HG02870 (cell line): ENCODE data around the gene DALRD3.

Source experiments
- ATAC-seq: cut with Tn5 transposase; IDR thresholded peaks from one replicate; pipeline ENCODE4 v1.9.1; 2021; ENCODE audit warnings: mild to moderate bottlenecking, moderate library complexity; ENCODE audit not compliant: unreplicated experiment

Gene DALRD3, protein sequence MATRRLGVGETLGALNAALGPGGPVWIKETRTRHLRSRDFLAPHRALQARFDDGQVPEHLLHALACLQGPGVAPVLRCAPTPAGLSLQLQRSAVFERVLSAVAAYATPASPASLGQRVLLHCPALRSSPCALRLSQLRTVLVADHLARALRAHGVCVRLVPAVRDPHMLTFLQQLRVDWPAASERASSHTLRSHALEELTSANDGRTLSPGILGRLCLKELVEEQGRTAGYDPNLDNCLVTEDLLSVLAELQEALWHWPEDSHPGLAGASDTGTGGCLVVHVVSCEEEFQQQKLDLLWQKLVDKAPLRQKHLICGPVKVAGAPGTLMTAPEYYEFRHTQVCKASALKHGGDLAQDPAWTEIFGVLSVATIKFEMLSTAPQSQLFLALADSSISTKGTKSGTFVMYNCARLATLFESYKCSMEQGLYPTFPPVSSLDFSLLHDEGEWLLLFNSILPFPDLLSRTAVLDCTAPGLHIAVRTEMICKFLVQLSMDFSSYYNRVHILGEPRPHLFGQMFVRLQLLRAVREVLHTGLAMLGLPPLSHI

DNA sequence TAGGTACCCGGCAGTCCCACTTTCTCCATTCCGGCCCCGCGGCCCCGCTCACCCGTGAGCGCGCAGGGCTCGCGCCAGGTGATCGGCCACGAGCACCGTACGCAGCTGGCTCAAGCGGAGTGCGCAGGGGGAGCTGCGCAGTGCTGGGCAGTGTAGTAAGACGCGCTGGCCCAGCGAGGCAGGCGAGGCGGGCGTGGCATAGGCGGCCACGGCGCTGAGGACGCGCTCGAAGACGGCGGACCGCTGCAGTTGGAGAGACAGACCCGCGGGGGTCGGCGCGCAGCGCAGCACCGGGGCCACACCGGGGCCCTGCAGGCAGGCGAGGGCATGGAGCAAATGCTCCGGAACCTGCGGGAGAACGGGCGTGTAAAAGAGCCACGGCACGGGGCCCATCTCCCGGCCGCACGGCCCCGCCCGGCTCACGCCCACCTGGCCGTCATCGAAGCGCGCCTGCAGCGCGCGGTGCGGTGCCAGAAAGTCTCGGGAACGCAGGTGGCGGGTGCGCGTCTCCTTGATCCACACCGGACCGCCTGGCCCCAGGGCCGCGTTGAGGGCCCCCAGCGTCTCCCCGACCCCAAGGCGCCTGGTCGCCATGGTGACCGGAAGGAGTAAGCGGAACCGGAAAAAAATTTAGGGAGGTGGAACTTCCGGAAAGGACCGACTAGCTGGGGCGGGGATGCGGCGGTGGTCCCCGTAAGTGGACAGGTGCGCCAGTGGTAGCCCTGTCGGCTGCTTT, at the start of gene DALRD3:
DALRD3 (minus strand) TSS at position 610 of the 736 bp plus-strand sequence; CDS start at position 594, 16 bp downstream.
- ATAC-seq, result no peak

DNA sequence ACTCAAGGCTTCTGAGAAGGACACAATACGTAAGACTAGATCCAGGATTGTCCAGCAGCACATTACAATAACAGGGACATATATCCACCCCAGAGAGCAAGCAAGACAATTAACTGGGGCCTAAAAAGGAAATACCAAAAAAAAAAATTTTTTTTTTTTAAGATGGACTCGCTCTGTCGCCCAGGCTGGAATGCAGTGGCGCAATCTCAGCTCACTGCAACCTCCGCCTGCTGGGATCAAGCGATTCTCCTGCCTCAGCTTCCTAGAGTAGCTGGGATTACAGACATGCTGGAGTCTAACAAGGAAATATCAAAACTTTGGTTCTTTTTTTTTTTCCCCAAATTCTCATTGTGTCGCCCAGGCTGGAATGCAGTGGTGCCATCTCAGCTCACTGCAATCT, 39.6 kb upstream of the DALRD3 start:
- no peak for ATAC-seq

DNA sequence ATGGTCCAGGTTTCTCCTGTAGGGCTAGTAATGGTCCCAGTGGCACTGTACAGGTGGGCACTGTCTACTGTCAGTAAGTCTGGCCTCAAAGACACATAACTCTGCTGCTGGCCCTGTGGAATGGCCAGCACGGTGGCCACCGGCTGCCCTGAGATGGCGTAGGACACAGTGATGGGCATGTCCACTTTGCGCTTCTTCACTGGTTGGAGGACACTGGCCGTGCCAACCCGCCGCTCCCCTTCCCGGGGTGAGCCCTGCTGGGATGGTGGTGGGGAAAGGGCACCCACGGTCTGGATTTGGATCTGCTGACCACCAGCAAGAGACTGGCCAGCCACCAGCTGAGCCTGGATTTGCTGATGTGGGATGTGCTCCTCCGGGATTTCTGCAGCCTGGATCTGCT, 38.9 kb upstream of the DALRD3 start:
- ATAC-seq, result no peak

DNA sequence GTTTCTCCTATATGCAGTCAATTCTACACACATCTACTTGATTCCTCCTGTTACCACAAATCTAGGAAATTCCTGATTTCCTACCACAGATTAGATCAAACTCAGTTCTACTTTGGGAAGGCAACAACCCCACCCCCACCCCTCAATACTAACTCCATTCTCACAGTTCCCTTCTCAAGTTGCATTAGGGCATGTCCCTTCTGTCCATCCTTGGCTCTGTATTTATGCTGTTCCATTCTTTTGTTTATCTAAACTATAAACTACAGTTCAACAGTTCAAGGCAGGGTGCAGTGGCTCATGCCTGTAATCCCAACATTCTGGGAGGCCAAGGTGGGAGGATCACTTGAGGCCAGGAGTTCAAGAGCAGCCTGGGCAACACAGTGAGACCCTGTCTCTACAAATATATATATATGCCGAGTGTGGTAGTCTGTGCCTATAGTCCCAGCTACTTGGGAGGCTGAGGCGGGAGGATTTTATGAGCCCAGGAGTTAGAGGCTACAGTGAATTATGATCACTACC, 36.0 kb upstream of the DALRD3 start:
- no peak for ATAC-seq

DNA sequence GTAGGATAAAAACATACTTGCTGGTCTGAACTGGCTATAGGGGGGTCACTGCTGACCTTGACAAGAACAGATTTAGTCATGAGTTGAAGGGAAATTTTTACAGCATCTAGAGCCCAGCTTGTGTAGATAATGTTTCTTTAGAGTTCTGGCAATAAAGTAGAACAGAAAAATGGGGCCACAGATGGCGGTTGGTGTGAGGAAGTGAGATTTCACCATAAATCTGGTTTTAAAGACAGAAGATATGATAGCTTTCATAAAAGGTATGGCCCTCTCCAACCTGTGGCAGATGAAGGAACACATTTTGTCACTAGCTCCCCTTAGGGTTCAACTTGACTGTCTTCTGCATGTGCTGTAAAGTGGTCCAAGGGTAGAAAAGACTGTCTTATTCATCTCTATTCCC, 35.2 kb upstream of the DALRD3 start:
- ATAC-seq, result no peak

DNA sequence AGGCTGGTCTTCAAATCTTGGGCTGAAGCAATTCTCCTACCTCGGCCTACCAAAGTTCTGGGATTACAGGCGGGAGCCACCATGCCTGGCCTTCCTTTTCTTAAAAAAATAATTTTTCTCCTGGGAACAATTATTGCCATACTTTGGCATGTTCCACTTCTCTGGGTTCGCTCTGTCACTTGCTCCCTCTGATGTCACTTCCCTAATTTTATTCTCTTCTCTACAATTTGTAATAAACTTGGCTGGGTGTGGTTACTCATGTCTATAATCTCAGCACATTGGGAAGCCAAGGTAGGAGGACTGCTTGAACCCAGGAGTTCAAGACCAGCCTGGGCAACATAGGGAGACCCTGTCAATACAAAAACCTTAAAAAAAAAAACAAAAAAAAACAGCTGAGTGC, 16.9 kb upstream of the DALRD3 start:
- no peak for ATAC-seq

DNA sequence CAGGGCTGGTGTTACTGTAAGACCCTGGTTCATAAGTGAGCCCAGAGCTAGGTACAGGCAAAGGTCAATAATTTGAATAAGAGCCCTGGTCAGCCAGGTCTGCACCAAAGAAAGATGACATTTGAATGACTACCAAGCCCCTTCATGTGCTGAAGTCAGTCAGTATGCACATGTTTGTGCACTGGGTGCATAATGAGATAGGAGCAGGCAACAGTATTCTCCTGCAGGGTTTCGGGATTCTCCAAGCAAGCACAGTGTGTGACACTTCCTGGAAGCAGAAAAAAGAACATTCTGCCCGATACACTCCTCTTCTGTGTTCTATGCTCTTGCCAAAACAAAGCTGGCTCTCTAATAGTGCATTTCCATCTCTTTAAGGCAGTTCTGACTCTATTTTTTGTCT, 16.3 kb upstream of the DALRD3 start:
- no peak for ATAC-seq

DNA sequence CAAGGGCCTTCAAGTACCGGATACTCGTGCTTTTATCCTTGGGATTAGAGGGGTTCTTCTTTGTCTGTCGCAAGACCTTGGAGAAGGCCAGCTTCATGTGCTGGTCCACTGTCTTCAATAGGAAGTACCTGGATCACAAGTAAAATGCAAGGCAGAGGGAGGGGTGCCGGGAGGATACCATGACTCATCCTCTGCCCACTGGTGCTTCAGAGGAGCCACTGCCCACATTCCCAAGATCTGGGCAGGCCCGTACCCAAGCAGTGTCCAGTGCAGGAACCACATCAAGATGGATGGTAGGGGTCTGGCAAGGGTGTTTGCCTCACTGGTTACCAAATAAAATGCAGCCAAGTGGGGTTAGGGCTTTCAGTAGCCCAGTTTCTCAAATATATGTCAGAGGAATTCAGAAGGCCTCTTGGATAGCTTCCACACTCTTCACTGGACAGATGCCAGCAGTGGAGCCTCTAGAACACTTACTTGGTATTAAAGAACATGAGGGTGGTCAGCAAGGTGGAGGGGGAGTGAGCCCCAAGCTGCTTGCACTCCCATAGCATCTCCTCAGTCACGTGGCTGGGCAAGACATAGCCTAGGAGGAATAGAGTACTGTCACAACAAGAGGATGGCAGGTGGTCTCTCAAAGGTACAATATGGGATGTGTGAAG, 14.4 kb upstream of the DALRD3 start:
- ATAC-seq, result no peak

DNA sequence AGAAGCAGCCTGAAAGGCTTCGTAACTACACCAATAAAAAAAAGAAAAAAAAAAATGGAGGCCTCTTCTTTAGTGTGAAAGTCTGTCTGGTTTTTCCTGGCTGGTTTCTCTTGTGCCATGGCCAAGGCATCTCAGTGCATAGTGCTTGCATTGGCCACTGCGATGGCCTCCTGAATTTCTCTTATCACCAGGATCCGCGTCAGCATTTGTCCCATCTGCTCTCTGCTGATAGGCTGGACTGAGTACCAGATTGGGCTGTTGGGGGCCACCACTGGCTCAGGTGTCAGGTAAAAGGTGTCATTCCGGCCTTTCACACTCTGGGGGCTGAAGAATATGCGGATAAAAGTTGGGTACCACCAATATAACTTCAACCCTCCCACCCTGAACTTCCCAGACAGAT, 11.9 kb upstream of the DALRD3 start:
- ATAC-seq, result no peak

DNA sequence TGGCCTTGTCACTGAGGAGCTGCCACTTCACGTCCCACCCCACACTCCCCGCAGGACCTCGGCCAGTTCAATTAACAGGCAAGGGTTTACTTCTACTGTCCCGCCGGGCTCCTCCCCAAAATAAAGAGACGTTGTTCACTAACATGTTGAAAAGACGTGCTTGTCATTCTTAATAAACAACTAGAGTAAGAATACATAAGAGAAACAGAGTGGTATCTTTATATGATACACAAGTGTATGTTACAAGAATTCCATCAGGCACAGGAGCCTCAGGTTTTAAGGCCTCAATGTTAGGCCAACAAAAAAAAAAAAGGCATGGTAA, 11.1 kb upstream of the DALRD3 start:
- no peak for ATAC-seq

DNA sequence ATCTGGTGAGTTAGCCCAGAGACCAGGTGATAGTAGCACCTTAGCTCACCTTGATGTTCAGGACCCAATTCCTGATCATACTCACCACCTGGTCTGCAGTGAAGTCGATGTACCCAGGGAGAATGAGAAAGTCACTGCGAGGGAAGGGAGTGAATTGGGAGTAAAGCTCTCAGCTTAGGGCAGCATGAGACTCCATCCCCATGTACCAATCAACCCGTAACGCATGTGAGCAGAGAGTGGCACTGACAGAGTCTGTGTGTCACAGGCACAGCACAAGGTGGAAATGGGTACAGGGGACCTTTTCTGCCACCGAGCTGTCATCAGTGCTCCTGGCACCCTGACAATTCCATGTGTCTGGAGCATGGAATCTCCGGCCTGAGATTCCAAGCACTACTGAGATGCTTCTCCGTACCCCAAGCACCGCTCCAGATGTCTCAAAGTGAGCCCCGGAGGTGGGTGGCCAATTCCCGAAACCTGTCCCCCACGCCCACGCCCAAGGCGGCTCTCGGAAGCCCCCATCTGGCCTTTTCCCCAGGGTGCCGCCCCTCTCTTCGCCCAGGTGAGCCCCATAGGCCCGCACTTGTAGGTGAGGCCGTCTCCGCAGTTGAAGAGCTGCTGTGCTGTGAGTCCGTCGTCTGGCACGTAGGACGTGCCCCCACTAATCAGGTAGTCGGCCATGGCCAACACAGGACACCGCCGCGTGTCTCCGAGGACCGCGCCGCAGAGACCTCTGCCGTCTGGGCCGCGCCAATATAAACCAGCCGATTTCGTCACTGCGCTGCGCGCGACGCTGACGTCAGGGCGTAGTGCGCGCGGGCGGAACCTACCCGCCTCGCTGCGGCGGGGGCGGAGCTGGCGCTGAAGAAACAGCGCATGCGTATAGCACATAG, 10.5 kb upstream of the DALRD3 start, which contains the start of gene IMPDH2:
IMPDH2 (minus strand) TSS at position 726 of the 890 bp plus-strand sequence; CDS start at position 678, 48 bp downstream.
- peak; percentile 88 for ATAC-seq

DNA sequence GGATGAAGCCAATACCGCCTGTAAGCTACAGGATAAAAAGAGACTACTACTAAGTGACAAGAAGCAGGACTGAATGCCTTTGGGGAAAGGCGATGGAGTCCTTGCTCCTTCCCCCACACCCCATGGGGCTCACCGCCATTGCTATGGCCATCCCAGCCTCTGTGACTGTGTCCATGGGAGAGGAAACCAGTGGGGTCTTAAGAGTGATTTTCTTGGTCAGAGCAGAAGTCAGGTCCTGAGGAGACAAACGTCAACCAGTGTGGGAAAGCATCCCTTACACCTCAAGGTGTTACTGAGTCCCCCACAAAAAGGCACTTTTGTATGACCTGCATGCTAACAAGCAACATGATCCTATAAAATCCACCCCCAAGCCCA, 9.9 kb upstream of the DALRD3 start:
- no peak for ATAC-seq

DNA sequence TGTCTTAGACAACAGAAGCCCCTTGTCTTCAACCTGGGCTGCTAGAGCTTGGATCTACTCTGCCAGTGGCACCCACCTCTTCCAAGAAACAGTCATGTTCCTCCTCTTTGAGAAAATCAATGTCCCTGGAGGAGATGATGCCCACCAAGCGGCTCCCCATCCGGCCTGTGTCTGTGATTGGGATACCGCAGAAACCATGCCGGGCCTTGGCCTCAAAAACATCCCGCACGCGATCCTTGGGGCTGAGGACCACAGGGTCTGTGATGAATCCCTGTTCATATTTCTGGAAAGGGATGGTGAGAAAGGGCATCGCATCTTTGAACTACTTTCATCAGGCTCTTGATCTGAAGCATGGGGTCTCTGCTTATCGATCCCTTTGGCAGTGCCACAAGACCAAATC, 9.3 kb upstream of the DALRD3 start:
- ATAC-seq, result no peak

DNA sequence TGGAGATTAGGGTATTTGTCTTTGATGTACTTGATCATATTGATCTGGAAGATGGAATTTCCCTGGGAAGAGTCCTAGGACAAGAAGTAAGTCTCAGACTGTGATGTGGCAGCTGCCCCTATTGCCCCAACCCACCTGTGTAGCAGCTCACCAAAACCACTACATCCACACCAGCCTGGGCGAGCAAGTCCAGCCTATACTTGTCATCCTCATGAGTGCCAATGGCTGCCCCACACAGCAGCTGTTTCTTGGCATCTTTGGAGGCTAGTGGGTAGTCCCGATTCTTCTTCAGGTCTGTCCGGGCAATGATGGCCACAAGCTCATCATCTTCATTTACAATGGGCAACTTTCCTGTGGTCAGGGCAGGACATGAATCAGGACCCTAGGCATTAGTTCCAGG, 8.2 kb upstream of the DALRD3 start:
- ATAC-seq, result no peak

DNA sequence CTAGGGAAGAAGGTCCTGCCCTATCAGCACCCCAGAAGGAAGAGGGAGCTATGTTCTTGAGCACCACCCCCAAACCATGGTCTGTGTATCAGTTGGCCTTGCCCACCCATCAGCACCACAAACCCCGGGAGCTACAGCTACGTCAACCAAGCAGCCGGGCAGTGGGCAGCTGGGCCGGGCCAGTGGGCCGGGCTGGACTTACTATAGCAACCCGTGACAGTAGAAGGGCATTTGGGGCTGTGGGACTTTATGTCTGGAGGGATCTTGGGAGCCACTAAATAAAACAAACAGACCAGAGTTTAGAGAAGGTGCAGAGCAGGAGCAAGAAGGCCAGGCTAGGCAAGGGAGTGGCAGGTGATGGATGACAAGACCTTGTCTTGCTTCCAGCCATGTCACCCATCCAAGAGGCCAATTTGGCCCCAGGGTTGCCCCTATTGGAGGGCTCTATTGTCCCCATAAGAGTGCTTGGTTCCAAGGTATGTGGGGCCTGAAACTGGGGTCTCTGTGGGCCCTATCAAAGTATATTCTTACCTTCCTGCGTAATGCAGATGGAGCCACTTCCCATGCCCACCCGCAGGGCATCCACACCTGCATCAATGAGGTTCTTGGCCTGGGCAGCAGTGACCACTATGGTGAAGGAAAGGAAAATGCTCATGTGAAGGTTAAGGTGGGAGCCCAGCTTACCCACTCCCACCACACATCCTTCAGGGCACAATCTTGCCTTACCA, 7.6 kb upstream of the DALRD3 start:
- ATAC-seq, result no peak

DNA sequence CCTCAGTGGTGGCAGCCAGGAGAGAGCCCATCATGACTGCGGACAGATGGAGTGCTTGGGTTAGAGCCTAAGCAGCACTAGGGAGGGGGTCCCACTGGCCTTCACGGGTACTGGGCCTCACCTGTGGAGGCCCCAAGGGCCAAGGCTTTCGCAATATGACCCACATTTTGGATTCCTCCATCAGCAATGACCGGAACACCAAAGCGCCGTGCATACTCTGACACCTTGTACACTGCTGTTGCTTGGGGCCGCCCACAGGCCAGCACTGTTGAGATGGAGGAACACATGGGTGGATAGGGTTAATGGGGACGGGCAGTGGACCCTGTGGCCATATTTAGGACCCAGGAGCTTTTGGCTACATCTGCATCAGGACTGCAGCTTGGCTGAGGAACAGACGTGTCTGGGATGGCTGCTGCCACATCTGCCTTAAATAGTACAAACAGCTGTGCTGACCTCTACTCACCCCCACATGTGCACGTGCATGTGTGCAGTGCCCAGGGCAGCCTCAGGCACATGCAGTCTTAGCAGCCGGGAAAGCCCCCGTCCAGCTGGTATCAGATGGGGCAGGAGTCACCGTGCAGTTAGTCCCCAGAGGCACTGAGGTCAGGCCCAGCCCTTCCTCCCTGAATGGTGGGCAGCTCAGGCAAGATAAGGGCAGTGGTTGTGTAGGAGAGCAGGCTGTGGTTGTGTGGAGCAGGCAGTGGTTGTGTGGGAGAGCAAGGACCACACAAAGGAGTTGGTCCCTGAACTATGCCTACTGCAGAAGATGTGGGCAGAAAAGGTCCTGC, 6.8 kb upstream of the DALRD3 start:
- no peak for ATAC-seq

DNA sequence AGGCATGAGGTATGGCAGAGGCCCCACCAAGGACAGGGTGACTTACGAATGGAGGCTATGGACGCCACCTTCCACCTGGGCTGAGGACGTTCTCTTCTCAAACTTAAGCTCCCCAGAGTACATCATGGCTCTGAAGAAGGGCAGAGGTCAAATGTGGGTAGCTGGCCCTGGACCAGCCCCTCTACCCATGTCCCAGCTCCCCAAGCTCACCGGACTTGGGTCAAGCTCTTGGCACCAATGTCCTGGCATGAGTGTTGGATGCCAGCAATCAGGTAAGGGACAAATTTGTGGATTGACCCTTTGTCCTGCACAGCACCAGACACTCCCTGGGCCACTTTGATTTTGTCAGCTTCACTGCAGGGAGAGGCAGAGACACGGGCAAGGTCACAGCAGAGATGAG, 6.1 kb upstream of the DALRD3 start:
- no peak for ATAC-seq

DNA sequence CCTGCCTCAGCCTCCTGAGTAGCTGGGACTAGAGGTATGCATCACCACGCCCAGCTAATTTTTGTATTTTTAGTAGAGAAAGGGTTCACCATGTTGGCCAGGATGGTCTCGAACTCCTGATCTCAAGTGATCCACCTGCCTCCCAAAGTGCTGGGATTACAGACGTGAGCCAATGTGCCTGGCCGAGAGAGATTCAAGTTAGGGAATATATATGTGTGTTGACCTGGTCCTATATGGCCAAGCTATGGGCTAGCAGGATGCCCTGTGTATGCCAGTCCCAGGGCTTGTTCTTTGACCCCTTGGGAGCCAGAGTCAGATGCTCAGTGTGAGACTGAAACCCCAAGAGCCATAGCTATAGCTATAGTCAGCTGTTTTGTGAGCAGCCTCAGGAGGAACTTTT, 5.4 kb upstream of the DALRD3 start:
- ATAC-seq, result no peak

DNA sequence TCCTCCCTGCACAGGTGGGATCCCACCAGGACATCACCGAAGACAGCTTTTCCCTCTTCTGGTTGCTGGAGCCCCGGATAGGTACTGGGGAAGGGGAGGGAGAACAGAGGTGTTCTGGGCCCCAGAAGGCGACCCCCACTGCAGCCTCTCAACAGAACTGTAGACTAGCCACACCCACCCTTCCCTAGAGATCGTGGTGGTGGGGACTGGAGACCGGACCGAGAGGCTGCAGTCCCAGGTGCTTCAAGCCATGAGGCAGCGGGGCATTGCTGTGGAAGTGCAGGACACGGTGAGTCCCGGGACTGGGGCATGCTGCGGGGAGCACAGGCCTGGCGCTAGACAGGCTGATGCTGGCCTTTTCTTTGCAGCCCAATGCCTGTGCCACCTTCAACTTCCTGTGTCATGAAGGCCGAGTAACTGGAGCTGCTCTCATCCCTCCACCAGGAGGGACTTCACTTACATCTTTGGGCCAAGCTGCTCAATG, 4.3 kb upstream of the DALRD3 start:
- no peak for ATAC-seq
